ENCODE measurements around the gene DEFB129.

- TF ChIP-seq CTCF (IDR thresholded peaks at IDR 0.05) (no peak), POLR2AphosphoS5 (IDR thresholded peaks at IDR 0.05; ENCODE audit: insufficient read depth in 1 of 2, low read depth in 1 of 2) (no peak)
These were observed 5.7 kb upstream of the DEFB129 start for GRCh38 chr20:221258-221830.

All from vagina (tissue), 2 donors.